MCF 10A (cell line): ENCODE data around the gene TTC9B. TPM values are rescaled to one million over a fixed set of nuclear protein-coding genes. Genes with fewer than 3 reads are reported as not detected.

Experiments
- BruUV-seq: library from RNA; stranded (reverse); fragments of 400-500 nt; replicated peaks from 2 replicates; lab custom pipeline; 2021; lab: Mats Ljungman, UMichigan
- CTCF ChIA-PET: fragments of 300-600 bp; sonication (Branson Sonifier 250); formaldehyde crosslinking; extraction: SDS; loops from one replicate; lab custom pipeline; 2021; ENCODE audit warnings: antibody characterized with exemption, inconsistent platforms; lab: Yijun Ruan, JAX
- POLR2A ChIA-PET: fragments of 300-600, 350-650 bp; sonication (Branson Sonifier 250); formaldehyde crosslinking; extraction: SDS; loops from one replicate; lab custom pipeline; 2020; ENCODE audit warnings: antibody characterized with exemption, inconsistent platforms; lab: Yijun Ruan, JAX
- DNase-seq: peaks from one replicate; pipeline ENCODE4 v3.0.0-alpha.2; 2018; ENCODE audit not compliant: unreplicated experiment
- H3K27ac Mint-ChIP-seq: one replicate; pipeline ENCODE4 v1.8.0; 2022; ENCODE audit warnings: mild to moderate bottlenecking, low read depth, mixed read lengths; ENCODE audit not compliant: unreplicated experiment
- H3K27me3 Mint-ChIP-seq: one replicate; pipeline ENCODE4 v1.8.0; 2022; ENCODE audit warnings: mixed read lengths; ENCODE audit not compliant: insufficient read depth, unreplicated experiment
- H3K36me3 Mint-ChIP-seq: one replicate; pipeline ENCODE4 v1.8.0; 2022; ENCODE audit warnings: mild to moderate bottlenecking, moderate library complexity, mixed read lengths; ENCODE audit not compliant: insufficient read depth, unreplicated experiment
- H3K4me1 Mint-ChIP-seq: one replicate; pipeline ENCODE4 v1.8.0; 2022; ENCODE audit warnings: mixed read lengths; ENCODE audit not compliant: insufficient read depth, unreplicated experiment
- H3K4me3 Mint-ChIP-seq: one replicate; pipeline ENCODE4 v1.8.0; 2022; ENCODE audit warnings: mild to moderate bottlenecking, moderate library complexity, mixed read lengths; ENCODE audit not compliant: unreplicated experiment
- H3K9me3 Mint-ChIP-seq: one replicate; pipeline ENCODE4 v1.8.0; 2022; ENCODE audit warnings: mixed read lengths; ENCODE audit not compliant: unreplicated experiment
- intact Hi-C: fragments of 100-400 bp; cut with micrococcal nuclease; formaldehyde crosslinking; loops from 2 replicates; pipeline ENCODE4 v1.14.1; 2022
- total RNA-seq: library from RNA; stranded (reverse); gene quantifications from 2 replicates; pipeline ENCODE4 v1.2.3, GENCODE V29; 2022
- TF ChIP-seq, protein P1 (sequence below): fragments of 200-600 bp; IDR thresholded peaks from one replicate; pipeline ENCODE4 v1.8.0; 2022; ENCODE audit warnings: antibody characterized with exemption, mild to moderate bottlenecking; ENCODE audit not compliant: unreplicated experiment

The TTC9B gene
- total RNA-seq, 1 experiment from 2014 or later = not detected

DNA sequence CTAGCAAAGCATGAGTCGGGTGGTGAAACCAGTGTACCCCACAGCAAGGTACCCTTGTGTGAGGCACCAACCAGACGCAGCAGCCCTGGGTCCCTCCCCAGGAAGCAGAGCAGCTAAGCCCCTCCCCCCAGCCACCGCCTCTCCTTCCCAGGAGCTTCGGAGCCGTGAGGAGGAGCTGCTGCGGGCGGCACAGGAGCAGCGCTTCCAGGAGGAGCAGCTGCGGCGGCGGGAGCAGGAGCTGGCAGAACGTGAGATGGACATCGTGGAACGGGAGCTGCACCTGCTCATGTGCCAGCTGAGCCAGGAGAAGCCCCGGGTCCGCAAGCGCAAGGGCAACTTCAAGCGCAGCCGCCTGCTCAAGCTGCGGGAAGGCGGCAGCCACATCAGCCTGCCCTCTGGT, 12.4 kb downstream of the TTC9B start:
- Mint-ChIP-seq H3K4me3 (no peak overlapping the region), H3K4me1 (no peaks in the 10 kb centered on the region), H3K27ac (peak overlapping the region; percentile 11), H3K27me3 (no peaks in the 10 kb centered on the region), H3K9me3 (no peaks in the 10 kb centered on the region), H3K36me3 (peaks cover 6% of the 10 kb centered on the region)
- intact Hi-C loops = no loop called here
- ChIA-PET CTCF (no interaction called here), POLR2A (interaction anchor here (0.6 to 1.0 kb wide), 2 partner anchors 14 to 15 kb away, joined by 3 read pairs; partner anchors contain the start of gene MAP3K10)
- BruUV-seq = no TSS peak
- DNase-seq = no peak
- TF ChIP-seq, protein P1, sequence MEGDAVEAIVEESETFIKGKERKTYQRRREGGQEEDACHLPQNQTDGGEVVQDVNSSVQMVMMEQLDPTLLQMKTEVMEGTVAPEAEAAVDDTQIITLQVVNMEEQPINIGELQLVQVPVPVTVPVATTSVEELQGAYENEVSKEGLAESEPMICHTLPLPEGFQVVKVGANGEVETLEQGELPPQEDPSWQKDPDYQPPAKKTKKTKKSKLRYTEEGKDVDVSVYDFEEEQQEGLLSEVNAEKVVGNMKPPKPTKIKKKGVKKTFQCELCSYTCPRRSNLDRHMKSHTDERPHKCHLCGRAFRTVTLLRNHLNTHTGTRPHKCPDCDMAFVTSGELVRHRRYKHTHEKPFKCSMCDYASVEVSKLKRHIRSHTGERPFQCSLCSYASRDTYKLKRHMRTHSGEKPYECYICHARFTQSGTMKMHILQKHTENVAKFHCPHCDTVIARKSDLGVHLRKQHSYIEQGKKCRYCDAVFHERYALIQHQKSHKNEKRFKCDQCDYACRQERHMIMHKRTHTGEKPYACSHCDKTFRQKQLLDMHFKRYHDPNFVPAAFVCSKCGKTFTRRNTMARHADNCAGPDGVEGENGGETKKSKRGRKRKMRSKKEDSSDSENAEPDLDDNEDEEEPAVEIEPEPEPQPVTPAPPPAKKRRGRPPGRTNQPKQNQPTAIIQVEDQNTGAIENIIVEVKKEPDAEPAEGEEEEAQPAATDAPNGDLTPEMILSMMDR = no peak

DNA sequence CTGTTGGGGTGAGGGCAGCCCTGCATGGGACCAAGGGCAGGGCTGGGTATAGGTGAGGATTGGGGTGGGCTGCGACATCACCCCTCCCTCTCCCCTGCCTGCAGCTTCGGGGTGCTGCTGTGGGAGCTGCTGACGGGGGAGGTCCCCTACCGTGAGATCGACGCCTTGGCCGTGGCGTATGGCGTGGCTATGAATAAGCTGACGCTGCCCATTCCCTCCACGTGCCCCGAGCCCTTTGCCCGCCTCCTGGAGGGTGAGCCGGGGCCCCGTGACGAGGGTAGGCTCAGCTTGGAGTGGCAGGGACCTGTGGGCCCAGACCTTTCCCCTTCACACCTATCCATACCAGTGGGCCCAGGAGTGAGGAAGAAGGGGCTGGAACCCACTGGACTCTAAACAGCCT, 13.8 kb downstream of the TTC9B start:
- CTCF ChIA-PET = no interaction called here
- Mint-ChIP-seq H3K9me3 (no peaks in the 10 kb centered on the region), H3K4me3 (no peak overlapping the region), H3K27me3 (no peaks in the 10 kb centered on the region), H3K4me1 (no peaks in the 10 kb centered on the region), H3K27ac (no peak overlapping the region), H3K36me3 (no peaks in the 10 kb centered on the region)
- TF ChIP-seq, protein P1 = no peak
- no peak for DNase-seq
- intact Hi-C loops = no loop called here
- POLR2A ChIA-PET = interaction anchor here (0.6 kb wide), 1 partner anchor 52 kb away, joined by 3 read pairs; no protein-coding TSS in a partner anchor
- BruUV-seq = no TSS peak

DNA sequence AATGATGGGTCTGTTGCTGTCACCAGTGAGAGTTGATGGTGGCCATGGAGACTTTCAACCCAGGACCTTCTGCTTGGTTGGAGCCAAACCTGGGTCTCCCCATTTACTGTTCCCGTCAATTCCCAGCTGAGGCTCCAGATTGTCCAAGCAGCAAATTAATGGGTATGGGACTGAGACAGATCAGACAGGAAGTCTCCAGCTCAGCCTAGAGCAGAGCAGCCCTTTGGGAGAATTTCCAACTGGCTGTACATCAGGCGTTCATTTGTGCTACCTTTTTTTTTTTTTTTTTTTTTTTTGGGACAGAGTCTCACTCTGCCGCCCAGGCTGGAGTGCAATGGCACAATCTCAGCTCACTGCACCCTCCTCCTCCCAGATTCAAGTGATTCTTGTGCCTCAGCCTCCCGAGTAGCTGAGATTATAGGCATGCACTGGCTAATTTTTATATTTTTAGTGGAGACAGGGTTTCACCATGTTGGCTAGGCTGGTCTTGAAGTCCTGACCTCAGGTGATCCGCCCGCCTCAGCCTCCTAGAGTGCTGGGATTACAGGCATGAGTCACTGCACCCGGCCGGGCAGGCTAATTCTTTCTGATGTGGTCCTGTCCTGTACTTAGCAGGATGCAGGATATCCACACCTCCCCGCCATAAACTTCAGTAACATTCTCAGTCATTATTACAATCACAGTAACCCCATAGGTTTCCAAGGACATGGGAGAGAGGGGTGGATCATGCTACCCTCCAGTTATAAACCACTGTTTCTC, 17.7 kb downstream of the TTC9B start:
- CTCF ChIA-PET = no interaction called here
- TF ChIP-seq, protein P1 = no peak
- BruUV-seq = no TSS peak

DNA sequence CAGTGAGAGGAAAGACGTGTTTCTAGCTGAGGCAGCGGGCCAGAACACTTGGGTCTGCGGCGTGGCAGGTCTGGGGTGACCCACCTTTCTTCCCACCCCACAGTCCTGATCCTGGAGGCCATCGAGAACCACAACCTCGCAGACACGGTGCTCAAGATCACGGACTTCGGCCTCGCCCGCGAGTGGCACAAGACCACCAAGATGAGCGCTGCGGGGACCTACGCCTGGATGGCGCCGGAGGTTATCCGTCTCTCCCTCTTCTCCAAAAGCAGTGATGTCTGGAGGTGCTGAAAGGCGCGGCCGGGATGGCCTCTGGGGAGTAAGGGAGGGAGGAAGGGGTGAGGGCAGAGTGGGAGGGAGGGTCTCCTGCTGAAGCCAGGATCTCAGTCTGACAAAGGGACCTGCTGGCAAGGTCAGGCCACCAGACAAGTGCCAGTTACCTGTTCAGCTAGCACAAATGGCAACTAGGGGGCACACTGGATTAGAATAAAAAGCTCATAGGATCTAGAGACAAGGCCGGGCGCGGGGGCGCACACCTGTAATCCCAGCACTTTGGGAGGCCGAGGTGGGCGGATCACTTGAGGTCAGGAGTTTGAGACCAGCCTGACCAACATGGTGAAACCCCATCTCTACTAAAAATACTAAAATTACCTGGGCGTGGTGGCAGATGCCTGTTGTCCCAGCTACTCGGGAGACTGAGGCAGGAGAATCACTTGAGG, 19.8 kb downstream of the TTC9B start:
- BruUV-seq = no TSS peak
- no peaks in the 10 kb centered on the region for H3K4me1 Mint-ChIP-seq
- POLR2A ChIA-PET = no interaction called here
- DNase-seq = no peak
- no peaks in the 10 kb centered on the region for H3K9me3 Mint-ChIP-seq
- intact Hi-C loops = no loop called here
- no peaks in the 10 kb centered on the region for H3K27me3 Mint-ChIP-seq
- no peaks in the 10 kb centered on the region for H3K36me3 Mint-ChIP-seq
- H3K4me3 Mint-ChIP-seq = no peak overlapping the region
- no peak overlapping the region for H3K27ac Mint-ChIP-seq
- CTCF ChIA-PET = no interaction called here
- TF ChIP-seq, protein P1 = no peak

More for the DNA sequence above, 17.7 kb downstream of the TTC9B start:
- Mint-ChIP-seq H3K27me3 (no peaks in the 10 kb centered on the region), H3K27ac (no peak overlapping the region), H3K4me3 (no peak overlapping the region), H3K4me1 (no peaks in the 10 kb centered on the region), H3K9me3 (no peaks in the 10 kb centered on the region), H3K36me3 (no peaks in the 10 kb centered on the region)
- POLR2A ChIA-PET = interaction anchor here (0.6 kb wide), 1 partner anchor 405 kb away, joined by 3 read pairs; no protein-coding TSS in a partner anchor
- intact Hi-C loops = no loop called here
- DNase-seq = no peak
